ENCODE measurements around the gene TM4SF5.
A peak's percentile ranks its signal among the peaks of the same experiment; 100 is the strongest.

TM4SF5 gene

GRCh38 chr17:4771519-4772234 is at the start of gene TM4SF5:
Gene TM4SF5 (plus strand): TSS chr17:4771886. CDS start chr17:4771923, 37 bp downstream.
- Histone ChIP-seq H3K79me2 (ENCODE audit: insufficient read depth, low read length) (no peaks in the 10 kb centered on the region), H4K20me1 (ENCODE audit: insufficient read depth, low read length, poor library complexity, severe bottlenecking) (no peaks in the 10 kb centered on the region), H3K9me2 (replicated peaks; ENCODE audit: low read depth, low read length) (no peaks in the 10 kb centered on the region), H2AFZ (ENCODE audit: low read length) (peak within 1 kb of the TSS; percentile 36; the same call in 1 of the 2 replicates), H3K9me3 (ENCODE audit: insufficient read depth, low read depth, low read length) (no peaks in the 10 kb centered on the region), H3K4me3 (ENCODE audit: low read length, poor library complexity, severe bottlenecking) (no peak within 1 kb of the TSS), H3K4me2 (ENCODE audit: low read depth, low read length, poor library complexity, severe bottlenecking) (no peak within 1 kb of the TSS), H3F3A (ENCODE audit: low read depth) (no peaks in the 10 kb centered on the region), H3K9ac (ENCODE audit: low read depth, low read length, poor library complexity, severe bottlenecking) (no peak within 1 kb of the TSS), H3K36me3 (ENCODE audit: insufficient read depth, low read length) (no peaks in the 10 kb centered on the region), H3K27me3 (ENCODE audit: insufficient read depth, low read length, poor library complexity, severe bottlenecking) (no peaks in the 10 kb centered on the region), H3K4me1 (ENCODE audit: insufficient read depth, low read length, poor library complexity, severe bottlenecking) (no peaks in the 10 kb centered on the region)
- no peak for TF ChIP-seq CTCF (conservative IDR thresholded peaks at IDR 0.05; ENCODE audit: low read length)
- TF ChIP-seq EZH2phosphoT487 (IDR thresholded peaks at IDR 0.05; ENCODE audit: borderline replicate concordance) = no peak

GRCh38 chr17:4722678-4723240 is 48.9 kb upstream of the TM4SF5 start:
- Histone ChIP-seq H3F3A (ENCODE audit: low read depth) (no peaks in the 10 kb centered on the region), H3K9ac (ENCODE audit: low read depth, low read length, poor library complexity, severe bottlenecking) (no peak overlapping the region), H3K4me2 (ENCODE audit: low read depth, low read length, poor library complexity, severe bottlenecking) (no peak overlapping the region), H3K79me2 (ENCODE audit: insufficient read depth, low read length) (peaks cover 2% of the 10 kb centered on the region; the same call in 1 of the 2 replicates), H3K9me3 (ENCODE audit: insufficient read depth, low read depth, low read length) (no peaks in the 10 kb centered on the region), H2AFZ (ENCODE audit: low read length) (no peak overlapping the region), H3K36me3 (ENCODE audit: insufficient read depth, low read length) (peaks cover 13% of the 10 kb centered on the region; the same call in 1 of the 2 replicates), H3K4me1 (ENCODE audit: insufficient read depth, low read length, poor library complexity, severe bottlenecking) (no peaks in the 10 kb centered on the region), H3K27me3 (ENCODE audit: insufficient read depth, low read length, poor library complexity, severe bottlenecking) (no peaks in the 10 kb centered on the region), H3K4me3 (ENCODE audit: low read length, poor library complexity, severe bottlenecking) (no peak overlapping the region), H3K9me2 (replicated peaks; ENCODE audit: low read depth, low read length) (no peaks in the 10 kb centered on the region), H4K20me1 (ENCODE audit: insufficient read depth, low read length, poor library complexity, severe bottlenecking) (no peaks in the 10 kb centered on the region)
- TF ChIP-seq CTCF (conservative IDR thresholded peaks at IDR 0.05; ENCODE audit: low read length) = no peak
- TF ChIP-seq EZH2phosphoT487 (IDR thresholded peaks at IDR 0.05; ENCODE audit: borderline replicate concordance) = no peak

- Histone ChIP-seq H3K4me3 (ENCODE audit: low read length, poor library complexity, severe bottlenecking) (no peak overlapping the region), H3K9me2 (replicated peaks; ENCODE audit: low read depth, low read length) (no peaks in the 10 kb centered on the region), H3K36me3 (ENCODE audit: insufficient read depth, low read length) (peaks cover 5% of the 10 kb centered on the region; the same call in 1 of the 2 replicates), H3K4me2 (ENCODE audit: low read depth, low read length, poor library complexity, severe bottlenecking) (no peak overlapping the region), H3K27me3 (ENCODE audit: insufficient read depth, low read length, poor library complexity, severe bottlenecking) (no peaks in the 10 kb centered on the region), H3K79me2 (ENCODE audit: insufficient read depth, low read length) (no peaks in the 10 kb centered on the region), H4K20me1 (ENCODE audit: insufficient read depth, low read length, poor library complexity, severe bottlenecking) (no peaks in the 10 kb centered on the region), H3F3A (ENCODE audit: low read depth) (no peaks in the 10 kb centered on the region), H3K4me1 (ENCODE audit: insufficient read depth, low read length, poor library complexity, severe bottlenecking) (no peaks in the 10 kb centered on the region), H3K9ac (ENCODE audit: low read depth, low read length, poor library complexity, severe bottlenecking) (no peak overlapping the region), H2AFZ (ENCODE audit: low read length) (no peak overlapping the region), H3K9me3 (ENCODE audit: insufficient read depth, low read depth, low read length) (no peaks in the 10 kb centered on the region)
- TF ChIP-seq CTCF (conservative IDR thresholded peaks at IDR 0.05; ENCODE audit: low read length) (no peak), EZH2phosphoT487 (IDR thresholded peaks at IDR 0.05; ENCODE audit: borderline replicate concordance) (no peak)
Observed at GRCh38 chr17:4724650-4725049, 47.0 kb upstream of the TM4SF5 start.
